GM10248 (cell line): Measurements from ENCODE around the gene CMIP.

Experiments
- CTCF ChIA-PET: fragments of 300-600 bp; sonication (Branson Sonifier 250); formaldehyde crosslinking; extraction: SDS; loops from one replicate; lab custom pipeline; 2021; ENCODE audit warnings: antibody characterized with exemption; lab: Yijun Ruan, JAX
- POLR2A ChIA-PET: fragments of 350-650 bp; sonication (Branson Sonifier 250); formaldehyde crosslinking; extraction: SDS; loops from one replicate; lab custom pipeline; 2020; ENCODE audit warnings: antibody characterized with exemption; lab: Yijun Ruan, JAX
- DNase-seq: peaks from one replicate; pipeline ENCODE4 v3.0.0; 2012; ENCODE audit errors: extremely low spot score
- CTCF ChIP-seq: IDR thresholded peaks from 2 replicates; pipeline ENCODE4 v1.5.1; 2012; ENCODE audit warnings: mild to moderate bottlenecking, low read depth; ENCODE audit errors: extremely low read depth, missing control alignments, control extremely low read depth

Gene CMIP

GRCh38 chr16:81556715-81557284 lies 112.2 kb downstream of the CMIP start:
- DNase-seq, result no peak
- no peak for TF ChIP-seq CTCF
- ChIA-PET CTCF (no interaction called here), POLR2A (no interaction called here)

- ChIA-PET POLR2A (no interaction called here), CTCF (no interaction called here)
- TF ChIP-seq CTCF, result no peak
- DNase-seq, result no peak
These were observed 113.5 kb downstream of the CMIP start for GRCh38 chr16:81558077-81558443.

- POLR2A ChIA-PET, result no interaction called here
- no peak for TF ChIP-seq CTCF
- DNase-seq, result no peak
- CTCF ChIA-PET, result no interaction called here
These were observed 114.0 kb downstream of the CMIP start for GRCh38 chr16:81558444-81559175.

- DNase-seq, result no peak
- no peak for TF ChIP-seq CTCF
- CTCF ChIA-PET, result interaction anchor here (1.2 kb wide), 1 partner anchor 51 kb away, joined by 3 read pairs; no protein-coding TSS in a partner anchor
- POLR2A ChIA-PET, result no interaction called here
These were observed 116.5 kb downstream of the CMIP start for GRCh38 chr16:81560979-81561657.

- TF ChIP-seq CTCF, result no peak
- no peak for DNase-seq
- ChIA-PET CTCF (interaction anchor here (1.4 kb wide), 1 partner anchor 9 kb away, joined by 4 read pairs; no protein-coding TSS in a partner anchor), POLR2A (no interaction called here)
These were observed 117.7 kb downstream of the CMIP start for GRCh38 chr16:81562174-81562849.

GRCh38 chr16:81562926-81563325 lies 118.3 kb downstream of the CMIP start:
- ChIA-PET CTCF (interaction anchor here (1.4 kb wide), 1 partner anchor 9 kb away, joined by 4 read pairs; no protein-coding TSS in a partner anchor), POLR2A (interaction anchor here (0.5 kb wide), 1 partner anchor 153 kb away, joined by 6 read pairs; no protein-coding TSS in a partner anchor)
- no peak for DNase-seq
- no peak for TF ChIP-seq CTCF
